DOHH2 (cell line): ENCODE results near the gene SCAMP1.

Source experiments
- EZH2phosphoT487 ChIP-seq: fragments of 200-600 bp; sonication (generic); IDR thresholded peaks from 2 replicates; pipeline ENCODE4 v1.6.1; 2017; ENCODE audit warnings: borderline replicate concordance, mild to moderate bottlenecking, antibody characterized with exemption, low read length, moderate library complexity, mixed read lengths
- TF ChIP-seq, protein P1 (sequence below): fragments of 200-600 bp; sonication (generic); IDR thresholded peaks from one replicate; pipeline ENCODE4 v1.5.1; 2014; ENCODE audit warnings: antibody characterized with exemption, mild to moderate bottlenecking, low read depth, low read length; ENCODE audit not compliant: poor library complexity, severe bottlenecking

GRCh38 chr5:78495800-78496199 lies 135.4 kb downstream of the SCAMP1 start:
- TF ChIP-seq EZH2phosphoT487: no peak
- TF ChIP-seq, protein P1, sequence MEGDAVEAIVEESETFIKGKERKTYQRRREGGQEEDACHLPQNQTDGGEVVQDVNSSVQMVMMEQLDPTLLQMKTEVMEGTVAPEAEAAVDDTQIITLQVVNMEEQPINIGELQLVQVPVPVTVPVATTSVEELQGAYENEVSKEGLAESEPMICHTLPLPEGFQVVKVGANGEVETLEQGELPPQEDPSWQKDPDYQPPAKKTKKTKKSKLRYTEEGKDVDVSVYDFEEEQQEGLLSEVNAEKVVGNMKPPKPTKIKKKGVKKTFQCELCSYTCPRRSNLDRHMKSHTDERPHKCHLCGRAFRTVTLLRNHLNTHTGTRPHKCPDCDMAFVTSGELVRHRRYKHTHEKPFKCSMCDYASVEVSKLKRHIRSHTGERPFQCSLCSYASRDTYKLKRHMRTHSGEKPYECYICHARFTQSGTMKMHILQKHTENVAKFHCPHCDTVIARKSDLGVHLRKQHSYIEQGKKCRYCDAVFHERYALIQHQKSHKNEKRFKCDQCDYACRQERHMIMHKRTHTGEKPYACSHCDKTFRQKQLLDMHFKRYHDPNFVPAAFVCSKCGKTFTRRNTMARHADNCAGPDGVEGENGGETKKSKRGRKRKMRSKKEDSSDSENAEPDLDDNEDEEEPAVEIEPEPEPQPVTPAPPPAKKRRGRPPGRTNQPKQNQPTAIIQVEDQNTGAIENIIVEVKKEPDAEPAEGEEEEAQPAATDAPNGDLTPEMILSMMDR: no peak
